ENCODE data around the gene ANP32B.

DNA sequence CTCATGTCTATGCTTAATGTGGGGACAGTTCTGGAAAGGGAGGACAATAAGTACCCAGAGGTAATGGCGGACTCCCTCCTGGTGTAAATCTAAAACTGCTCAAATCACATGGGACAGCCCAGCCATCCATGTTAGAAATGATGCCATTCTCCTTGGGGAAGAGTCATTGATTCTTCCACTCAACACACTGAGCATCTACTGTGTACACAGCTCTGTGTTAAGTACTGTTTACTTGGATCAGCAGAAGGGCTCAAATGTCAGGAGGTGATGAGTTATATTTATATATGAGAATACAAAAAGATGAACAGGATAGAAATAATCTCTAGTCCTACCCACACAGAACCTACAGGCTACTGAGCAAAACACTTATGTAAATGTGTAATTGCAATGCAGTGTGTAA is 41.6 kb downstream of the ANP32B start:
- TF ChIP-seq, protein P1, sequence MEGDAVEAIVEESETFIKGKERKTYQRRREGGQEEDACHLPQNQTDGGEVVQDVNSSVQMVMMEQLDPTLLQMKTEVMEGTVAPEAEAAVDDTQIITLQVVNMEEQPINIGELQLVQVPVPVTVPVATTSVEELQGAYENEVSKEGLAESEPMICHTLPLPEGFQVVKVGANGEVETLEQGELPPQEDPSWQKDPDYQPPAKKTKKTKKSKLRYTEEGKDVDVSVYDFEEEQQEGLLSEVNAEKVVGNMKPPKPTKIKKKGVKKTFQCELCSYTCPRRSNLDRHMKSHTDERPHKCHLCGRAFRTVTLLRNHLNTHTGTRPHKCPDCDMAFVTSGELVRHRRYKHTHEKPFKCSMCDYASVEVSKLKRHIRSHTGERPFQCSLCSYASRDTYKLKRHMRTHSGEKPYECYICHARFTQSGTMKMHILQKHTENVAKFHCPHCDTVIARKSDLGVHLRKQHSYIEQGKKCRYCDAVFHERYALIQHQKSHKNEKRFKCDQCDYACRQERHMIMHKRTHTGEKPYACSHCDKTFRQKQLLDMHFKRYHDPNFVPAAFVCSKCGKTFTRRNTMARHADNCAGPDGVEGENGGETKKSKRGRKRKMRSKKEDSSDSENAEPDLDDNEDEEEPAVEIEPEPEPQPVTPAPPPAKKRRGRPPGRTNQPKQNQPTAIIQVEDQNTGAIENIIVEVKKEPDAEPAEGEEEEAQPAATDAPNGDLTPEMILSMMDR (IDR thresholded peaks at IDR 0.05 in 4 of 5, conservative IDR thresholded peaks at IDR 0.05 in 1 of 5), result no peak
- TF ChIP-seq POLR2A (IDR thresholded peaks at IDR 0.05), result no peak

Measured in gastrocnemius medialis (tissue), 4 donors.